A549 (cell line): ENCODE data around the gene SEC24B. TPM values are rescaled to one million over a fixed set of nuclear protein-coding genes. Genes with fewer than 3 reads are reported as not detected.
"Not testable (repeated sequence)": the region's sequence is repeated elsewhere in the genome, so short reads cannot be mapped to it uniquely, and the experiment has no call there.

ENCODE experiments used
- ATAC-seq, 2 experiments: fragments of 200-7000 bp in 1 of 2; fragments of >200 bp in 1 of 2; cut with Nextera tagmentation in 1 of 2; cut with Tn5 transposase in 1 of 2; 3 replicates each; pipeline versions ENCODE4 v1.8.0 to v1.9.1; 2018 to 2020; ENCODE audit warnings: mild to moderate bottlenecking in 1 of 2, moderate library complexity in 1 of 2
- CTCF ChIA-PET: fragments of 300-600 bp; sonication (Branson Sonifier 250); formaldehyde crosslinking; extraction: SDS; loops from one replicate; lab custom pipeline; 2021; ENCODE audit warnings: antibody characterized with exemption, inconsistent platforms; lab: Yijun Ruan, JAX
- POLR2A ChIA-PET: fragments of 350-600 bp; formaldehyde crosslinking; extraction: SDS; loops from one replicate; lab custom pipeline; 2021; ENCODE audit warnings: antibody characterized with exemption, inconsistent platforms; lab: Yijun Ruan, JAX
- DNase-seq, 2 experiments: peaks; one replicate each; pipeline versions ENCODE4 v3.0.0 to v3.0.0-alpha.2; 2011 to 2016; ENCODE audit warnings: low read depth in 1 of 2, low spot score in 1 of 2
- FAIRE-seq: peaks from 2 replicates; lab custom pipeline; 2011; peaks lifted over from hg19 to GRCh38; lab: Jason Lieb, UNC
- H3K27ac ChIP-seq, 2 experiments: fragments of >200 bp; sonication (Bioruptor Twin); formaldehyde crosslinking; 3 replicates each; pipeline ENCODE4 v1.5.1; 2016 to 2017
- H3K4me1 ChIP-seq: fragments of >200 bp; sonication (Bioruptor Twin); formaldehyde crosslinking; 3 replicates; pipeline ENCODE4 v1.6.1; 2016
- H3K4me2 ChIP-seq: fragments of >200 bp; sonication (Bioruptor Twin); formaldehyde crosslinking; 3 replicates; pipeline ENCODE4 v1.6.1; 2016
- H3K4me3 ChIP-seq: fragments of >200 bp; sonication (Bioruptor Twin); formaldehyde crosslinking; 3 replicates; pipeline ENCODE4 v1.5.1; 2016
- H3K9me3 ChIP-seq: fragments of >200 bp; sonication (Bioruptor Twin); formaldehyde crosslinking; 3 replicates; pipeline ENCODE4 v1.6.1; 2016
- CBX8 ChIP-seq: fragments of 200-600 bp; sonication (generic); IDR thresholded peaks from 2 replicates; pipeline ENCODE4 v1.6.1; 2016
- CHD2 ChIP-seq: fragments of 150-350 bp; IDR thresholded peaks from 2 replicates; pipeline ENCODE4 v1.6.1; 2014; ENCODE audit warnings: low read length; ENCODE audit not compliant: partially characterized antibody
- CHD4 ChIP-seq: fragments of 200-600 bp; sonication (generic); IDR thresholded peaks from 2 replicates; pipeline ENCODE4 v1.6.1; 2016; ENCODE audit warnings: antibody characterized with exemption, mild to moderate bottlenecking, borderline replicate concordance
- CTCF ChIP-seq: fragments of >200 bp; sonication (Bioruptor Twin); formaldehyde crosslinking; IDR thresholded peaks from 3 replicates; pipeline ENCODE4 v1.5.1; 2016
- E2F6 ChIP-seq: IDR thresholded peaks from 2 replicates; pipeline ENCODE4 v1.6.1; 2012; ENCODE audit warnings: low read depth, borderline replicate concordance
- EP300 ChIP-seq, 2 experiments: fragments of >200 bp; sonication (Bioruptor Twin); formaldehyde crosslinking; IDR thresholded peaks; 2 replicates in 1 of 2; 3 replicates in 1 of 2; pipeline ENCODE4 v1.6.1; 2016 to 2017
- ESRRA ChIP-seq: fragments of 150-350 bp; IDR thresholded peaks from 2 replicates; pipeline ENCODE4 v1.6.1; 2014; ENCODE audit warnings: mild to moderate bottlenecking, low read length, borderline replicate concordance
- JUNB ChIP-seq: fragments of >200 bp; sonication (Bioruptor Twin); formaldehyde crosslinking; IDR thresholded peaks from 2 replicates; pipeline ENCODE4 v1.6.1; 2016
- KDM5A ChIP-seq: fragments of 200-600 bp; sonication (generic); IDR thresholded peaks from 2 replicates; pipeline ENCODE4 v1.6.1; 2016; ENCODE audit warnings: antibody characterized with exemption, mild to moderate bottlenecking
- MAX ChIP-seq: IDR thresholded peaks from 2 replicates; pipeline ENCODE4 v1.6.1; 2012
- MYC ChIP-seq: IDR thresholded peaks from 2 replicates; pipeline ENCODE4 v1.6.1; 2012; ENCODE audit warnings: mild to moderate bottlenecking, inconsistent platforms, low read length, improper control_type of control experiment, borderline replicate concordance
- NPAS2 ChIP-seq: fragments of 250-450 bp; sonication (Bioruptor Pico); IDR thresholded peaks from 2 replicates; pipeline ENCODE4 v1.8.0; 2022; ENCODE audit warnings: mild to moderate bottlenecking, moderate library complexity, borderline replicate concordance
- PBX3 ChIP-seq: IDR thresholded peaks from 2 replicates; pipeline ENCODE4 v1.6.1; 2012
- POLR2AphosphoS2 ChIP-seq: conservative IDR thresholded peaks from 2 replicates; pipeline ENCODE4 v1.6.1; 2012; ENCODE audit warnings: low read length, improper control_type of control experiment, inconsistent platforms
- RAD21 ChIP-seq, 2 experiments: fragments of >200 bp in 1 of 2; sonication (Bioruptor Twin) in 1 of 2; formaldehyde crosslinking in 1 of 2; IDR thresholded peaks in 1 of 2; conservative IDR thresholded peaks in 1 of 2; 2 replicates in 1 of 2; 3 replicates in 1 of 2; pipeline ENCODE4 v1.6.1; 2012 to 2018; ENCODE audit warnings: inconsistent platforms in 1 of 2
- RFX5 ChIP-seq: fragments of 450-650 bp; IDR thresholded peaks from 2 replicates; pipeline ENCODE4 v1.7.1; 2014; ENCODE audit warnings: antibody characterized with exemption, mild to moderate bottlenecking, moderate library complexity
- TFCP2L1 ChIP-seq: fragments of 250-450 bp; sonication (Bioruptor Pico); IDR thresholded peaks from 2 replicates; pipeline ENCODE4 v1.5.0; 2021; ENCODE audit warnings: mild to moderate bottlenecking
- TP53 ChIP-seq: fragments of 250-450 bp; sonication (Bioruptor Pico); IDR thresholded peaks from 2 replicates; pipeline ENCODE4 v1.5.0; 2021; ENCODE audit warnings: mild to moderate bottlenecking, moderate library complexity
- ZC3H11A ChIP-seq: fragments of 450-650 bp; IDR thresholded peaks from 2 replicates; pipeline ENCODE4 v1.6.1; 2014; ENCODE audit warnings: antibody characterized with exemption, mild to moderate bottlenecking
- ZNF302 ChIP-seq: fragments of 250-450 bp; sonication (Bioruptor Pico); IDR thresholded peaks from 2 replicates; pipeline ENCODE4 v1.9.0; 2021; ENCODE audit warnings: inconsistent platforms, mild to moderate bottlenecking, moderate library complexity
- WGBS: methylation state at CpG from one replicate; pipeline ENCODE4 v1.1.6; 2017; ENCODE audit errors: missing lambda C conversion rate; 5-methylcytosine and 5-hydroxymethylcytosine counted together
- polyA plus RNA-seq, 4 experiments: library from polyadenylated mRNA; depleted of rRNA in 3 of 4; stranded (reverse); fragments of >200 nt; fragmentation: RNase III in 1 of 4; extraction: RNeasy Plus Mini Kit Qiagen cat#74134 plus additional on column Dnase treatment in 1 of 4; gene quantifications; 2 replicates in 3 of 4; 3 replicates in 1 of 4; pipeline ENCODE4 v1.2.3, GENCODE V29; 2011 to 2017

The SEC24B gene
- polyA plus RNA-seq, 2 of the 4 experiments (the other 2 are of a cell fraction): 13.8 to 40.0 TPM

- WGBS: 84% methylated on average over 3 of the region's 3 CpGs
These were observed 18.1 kb downstream of the SEC24B start for GRCh38 chr4:109451544-109452273.

GRCh38 chr4:109453110-109453509 is 19.5 kb downstream of the SEC24B start:
- H3K4me2 ChIP-seq, DNase-seq, POLR2A ChIA-PET, ATAC-seq, H3K4me1 ChIP-seq, H3K27ac ChIP-seq, FAIRE-seq, CTCF ChIA-PET, H3K9me3 ChIP-seq, H3K4me3 ChIP-seq: not testable (repeated sequence)
- 97% methylated on average over 2 of the region's 3 CpGs for WGBS

More at GRCh38 chr4:109451544-109452273, 18.1 kb downstream of the SEC24B start:
- no peak overlapping the region for H3K27ac ChIP-seq
- TF ChIP-seq PBX3 (no peak), CHD2 (no peak)
- TF ChIP-seq, all 56 proteins: peak for 0
- DNase-seq (no peak), ATAC-seq (no peak), FAIRE-seq (no peak)
- Histone ChIP-seq H3K4me3 (no peak overlapping the region), H3K4me2 (no peak overlapping the region), H3K9me3 (no peaks in the 10 kb centered on the region), H3K4me1 (no peaks in the 10 kb centered on the region)
- ChIA-PET CTCF (interaction anchor here (1.3 kb wide), 1 partner anchor 18 kb away, joined by 5 read pairs; the partner anchor contains the start of gene SEC24B), POLR2A (no interaction called here)

GRCh38 chr4:109462297-109462696 is 28.7 kb downstream of the SEC24B start:
- no peak for FAIRE-seq
- WGBS: 89% methylated on average over 3 of the region's 3 CpGs
- Histone ChIP-seq H3K4me1 (no peaks in the 10 kb centered on the region), H3K4me3 (no peak overlapping the region), H3K9me3 (no peaks in the 10 kb centered on the region), H3K27ac (no peak overlapping the region), H3K4me2 (no peak overlapping the region)
- TF ChIP-seq JUNB: no peak
- TF ChIP-seq NPAS2 (CRISPR knock-in tag): no peak
- no peak for TF ChIP-seq TFCP2L1 (CRISPR knock-in tag)
- no peak for TF ChIP-seq ESRRA
- TF ChIP-seq RAD21 (conservative IDR thresholded peaks at IDR 0.05 in 1 of 2, IDR thresholded peaks at IDR 0.05 in 1 of 2): no peak
- TF ChIP-seq MAX: no peak
- TF ChIP-seq TP53 (CRISPR knock-in tag): no peak
- no peak for TF ChIP-seq CBX8
- TF ChIP-seq KDM5A: no peak
- TF ChIP-seq EP300 (IDR thresholded peaks at IDR 0.05): no peak
- no peak for TF ChIP-seq RFX5
- no peak for TF ChIP-seq ZC3H11A
- TF ChIP-seq E2F6: no peak
- no peak for TF ChIP-seq CHD4
- no peak for TF ChIP-seq CTCF
- TF ChIP-seq MYC: no peak
- TF ChIP-seq POLR2AphosphoS2: no peak
- TF ChIP-seq ZNF302 (CRISPR knock-in tag): no peak
- no peak for DNase-seq
- ATAC-seq: no peak
- ChIA-PET CTCF (no interaction called here), POLR2A (no interaction called here)
